IPS-20b (cell line): Measurements from ENCODE around the gene ENPP6.

Source experiments
- H3K27ac ChIP-seq: one replicate; pipeline ENCODE4 v1.5.1; 2013; ENCODE audit warnings: low read length
- H3K27me3 ChIP-seq: 2 replicates; pipeline ENCODE4 v1.6.1; 2013; ENCODE audit warnings: mild to moderate bottlenecking, low read length, inconsistent platforms; ENCODE audit not compliant: insufficient read depth
- H3K36me3 ChIP-seq: 2 replicates; pipeline ENCODE4 v1.6.1; 2013; ENCODE audit warnings: low read depth, mild to moderate bottlenecking, inconsistent platforms, low read length, moderate library complexity; ENCODE audit not compliant: insufficient read depth
- H3K4me1 ChIP-seq: 2 replicates; pipeline ENCODE4 v1.6.1; 2013; ENCODE audit warnings: mild to moderate bottlenecking, control low read depth, inconsistent platforms, low read length, moderate library complexity; ENCODE audit not compliant: insufficient read depth
- H3K4me3 ChIP-seq: 2 replicates; pipeline ENCODE4 v1.5.1; 2013; ENCODE audit warnings: mild to moderate bottlenecking, low read length, inconsistent platforms
- H3K9ac ChIP-seq: 2 replicates; pipeline ENCODE4 v1.6.1; 2013; ENCODE audit warnings: low read depth, mild to moderate bottlenecking, inconsistent platforms, low read length, moderate library complexity
- H3K9me3 ChIP-seq: 2 replicates; pipeline ENCODE4 v1.6.1; 2013; ENCODE audit warnings: mild to moderate bottlenecking, low read depth, low read length, inconsistent platforms; ENCODE audit not compliant: insufficient read depth

ENPP6 gene

GRCh38 chr4:184199780-184200179 is 17.9 kb downstream of the ENPP6 start:
- H3K27me3 ChIP-seq, result no peaks in the 10 kb centered on the region
- H3K9me3 ChIP-seq, result no peaks in the 10 kb centered on the region
- no peaks in the 10 kb centered on the region for H3K4me1 ChIP-seq

DNA sequence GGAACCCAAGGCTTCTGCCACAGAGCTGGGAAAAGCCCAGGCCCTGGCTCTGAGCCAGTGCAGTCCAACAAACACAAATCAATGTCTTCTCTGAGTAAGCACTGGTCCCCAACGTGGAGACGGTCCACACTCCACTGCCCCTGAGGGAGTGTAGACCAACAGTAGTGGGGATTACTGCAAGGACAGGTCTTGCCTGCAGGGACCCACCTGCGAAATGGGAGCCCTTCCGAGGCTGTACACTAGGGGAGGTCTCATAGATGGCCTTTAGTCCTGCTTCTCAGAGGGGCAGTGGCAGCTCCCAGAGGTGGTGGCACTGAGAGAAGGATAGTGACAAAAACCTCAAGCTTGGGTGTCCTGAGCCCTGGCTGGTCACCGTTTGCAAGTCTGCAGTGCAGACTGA is 19.5 kb downstream of the ENPP6 start:
- H3K9ac ChIP-seq, result no peak overlapping the region
- no peak overlapping the region for H3K27ac ChIP-seq
- H3K36me3 ChIP-seq, result no peaks in the 10 kb centered on the region
- peaks cover under 1% of the 10 kb centered on the region; the same call in 1 of the 2 replicates for H3K9me3 ChIP-seq
- no peak overlapping the region for H3K4me3 ChIP-seq
- H3K27me3 ChIP-seq, result no peaks in the 10 kb centered on the region
- peaks cover 4% of the 10 kb centered on the region; the same call in 1 of the 2 replicates for H3K4me1 ChIP-seq

More at GRCh38 chr4:184199780-184200179, 17.9 kb downstream of the ENPP6 start:
- no peak overlapping the region for H3K27ac ChIP-seq
- H3K4me3 ChIP-seq, result no peak overlapping the region
- no peaks in the 10 kb centered on the region for H3K36me3 ChIP-seq
- H3K9ac ChIP-seq, result no peak overlapping the region

GRCh38 chr4:184197536-184198082 is 20.1 kb downstream of the ENPP6 start:
- Histone ChIP-seq H3K27ac (no peak overlapping the region), H3K9ac (no peak overlapping the region), H3K36me3 (no peaks in the 10 kb centered on the region), H3K4me3 (no peak overlapping the region), H3K27me3 (no peaks in the 10 kb centered on the region), H3K9me3 (peaks cover 5% of the 10 kb centered on the region; the same call in 1 of the 2 replicates), H3K4me1 (peaks cover 4% of the 10 kb centered on the region; the same call in 1 of the 2 replicates)

DNA sequence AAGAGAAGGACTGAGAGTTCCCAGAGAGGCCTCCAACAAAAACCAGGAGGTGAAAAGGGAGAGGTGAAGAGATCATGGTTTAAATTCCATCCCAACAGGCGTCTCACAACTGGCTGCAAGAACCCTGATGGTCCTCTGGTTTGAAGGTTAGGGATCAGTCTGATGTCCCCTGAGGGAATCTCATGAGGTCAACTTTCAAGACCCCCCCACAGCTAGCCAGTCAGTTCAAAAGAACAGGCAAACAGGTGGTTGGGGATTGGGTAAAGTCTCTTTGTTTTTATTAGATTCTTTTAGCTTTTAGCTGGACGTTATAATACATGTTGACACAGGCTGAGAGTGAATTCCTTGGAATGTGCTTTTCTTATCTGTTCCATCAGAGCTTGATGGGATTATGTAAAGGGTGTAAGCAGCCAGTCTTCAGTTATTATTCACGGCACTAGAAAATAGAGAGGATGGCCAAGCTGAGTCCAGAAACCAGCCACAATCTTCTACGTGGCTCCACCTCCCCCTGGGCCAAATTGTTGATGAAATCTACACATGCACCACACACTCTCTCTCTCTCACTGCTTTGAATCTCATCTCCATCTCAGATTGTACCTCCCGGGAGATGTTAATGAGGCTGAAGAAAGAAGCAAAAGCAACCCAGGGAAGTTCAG is 20.8 kb downstream of the ENPP6 start:
- Histone ChIP-seq H3K4me1 (peaks cover 4% of the 10 kb centered on the region; the same call in 1 of the 2 replicates), H3K27me3 (no peaks in the 10 kb centered on the region), H3K9me3 (peaks cover 5% of the 10 kb centered on the region; the same call in 1 of the 2 replicates), H3K27ac (no peak overlapping the region), H3K36me3 (no peaks in the 10 kb centered on the region), H3K4me3 (no peak overlapping the region), H3K9ac (no peak overlapping the region)

DNA sequence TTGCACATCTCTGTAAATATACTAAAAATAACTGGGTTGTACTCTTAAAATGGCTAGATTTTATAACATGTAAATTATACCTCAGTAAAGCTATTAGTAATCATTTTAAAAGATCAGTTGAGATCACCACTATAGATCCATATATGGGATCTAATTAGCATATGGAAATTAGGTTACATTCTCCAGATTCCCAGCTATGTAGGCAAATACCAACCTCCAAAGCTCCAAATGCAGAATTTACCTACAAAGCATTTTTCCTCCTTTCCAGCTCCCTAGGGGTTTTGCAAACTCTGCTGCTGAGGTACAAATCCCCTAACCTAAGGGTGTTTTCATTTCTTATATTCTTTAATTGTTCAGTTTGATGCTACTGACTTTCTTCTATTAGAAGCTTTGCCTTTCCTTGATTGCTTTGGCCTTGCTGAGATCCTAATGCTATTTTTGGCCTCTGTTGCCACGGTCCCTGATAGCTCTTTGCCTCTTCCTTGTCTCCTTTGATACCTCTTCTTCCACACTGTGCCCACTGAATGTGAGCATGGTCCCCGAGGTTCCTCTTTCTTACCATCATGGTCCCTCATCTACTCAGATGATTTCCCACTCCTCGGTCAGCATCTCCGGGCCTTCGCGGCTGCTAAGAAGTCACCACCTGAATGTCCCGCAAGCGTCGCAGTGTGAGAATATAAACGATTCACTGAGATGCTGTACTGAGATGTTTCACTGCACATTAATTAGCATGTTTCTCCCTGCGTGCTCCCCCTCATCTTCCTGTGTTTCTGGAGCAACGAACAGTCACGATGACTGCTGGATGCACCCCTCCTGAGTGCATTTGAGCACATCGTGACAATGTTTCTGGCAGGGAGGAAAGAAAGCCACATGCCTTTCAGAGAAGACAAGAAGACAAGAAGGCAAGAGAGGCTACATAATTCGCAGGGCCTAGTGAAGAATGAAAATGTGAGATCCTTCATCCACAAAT is 23.8 kb downstream of the ENPP6 start:
- H3K9me3 ChIP-seq, result peaks cover 5% of the 10 kb centered on the region; the same call in 1 of the 2 replicates
- H3K36me3 ChIP-seq, result no peaks in the 10 kb centered on the region
- H3K4me3 ChIP-seq, result no peak overlapping the region

DNA sequence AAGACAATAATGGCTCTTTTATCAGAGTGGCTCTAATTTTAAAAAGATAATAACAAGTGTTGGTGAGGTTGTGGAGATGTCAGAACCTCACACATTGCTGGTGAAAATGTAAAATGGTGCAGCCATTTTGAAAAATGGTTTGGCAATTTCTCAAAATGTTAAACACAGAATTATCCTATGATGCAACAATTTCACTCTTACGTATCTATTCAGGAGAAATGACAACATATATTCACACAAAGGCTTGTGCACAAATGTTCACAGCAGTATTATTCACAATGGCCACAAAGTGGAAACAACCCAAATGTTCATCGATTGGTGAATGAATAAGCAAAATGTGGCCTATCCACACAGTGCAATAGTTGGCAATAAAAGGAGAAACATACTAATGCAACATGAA is 24.7 kb downstream of the ENPP6 start:
- H3K9me3 ChIP-seq, result peaks cover 5% of the 10 kb centered on the region; the same call in 1 of the 2 replicates
- no peaks in the 10 kb centered on the region for H3K27me3 ChIP-seq
- no peaks in the 10 kb centered on the region for H3K36me3 ChIP-seq
- H3K9ac ChIP-seq, result no peak overlapping the region
- no peak overlapping the region for H3K27ac ChIP-seq
- H3K4me1 ChIP-seq, result peaks cover 4% of the 10 kb centered on the region; the same call in 1 of the 2 replicates
- H3K4me3 ChIP-seq, result no peak overlapping the region

More for the DNA sequence above, 23.8 kb downstream of the ENPP6 start:
- Histone ChIP-seq H3K27me3 (no peaks in the 10 kb centered on the region), H3K9ac (no peak overlapping the region), H3K27ac (no peak overlapping the region), H3K4me1 (peaks cover 4% of the 10 kb centered on the region; the same call in 1 of the 2 replicates)

GRCh38 chr4:184191267-184191666 is 26.4 kb downstream of the ENPP6 start:
- Histone ChIP-seq H3K9me3 (peaks cover 5% of the 10 kb centered on the region; the same call in 1 of the 2 replicates), H3K4me1 (peaks cover 4% of the 10 kb centered on the region; the same call in 1 of the 2 replicates), H3K36me3 (no peaks in the 10 kb centered on the region), H3K9ac (no peak overlapping the region), H3K4me3 (no peak overlapping the region), H3K27me3 (no peaks in the 10 kb centered on the region), H3K27ac (no peak overlapping the region)

GRCh38 chr4:184190711-184191110 is 27.0 kb downstream of the ENPP6 start:
- Histone ChIP-seq H3K36me3 (no peaks in the 10 kb centered on the region), H3K27me3 (no peaks in the 10 kb centered on the region), H3K9ac (no peak overlapping the region), H3K27ac (no peak overlapping the region), H3K4me1 (peaks cover 4% of the 10 kb centered on the region; the same call in 1 of the 2 replicates), H3K4me3 (no peak overlapping the region), H3K9me3 (peaks cover 5% of the 10 kb centered on the region; the same call in 1 of the 2 replicates)

DNA sequence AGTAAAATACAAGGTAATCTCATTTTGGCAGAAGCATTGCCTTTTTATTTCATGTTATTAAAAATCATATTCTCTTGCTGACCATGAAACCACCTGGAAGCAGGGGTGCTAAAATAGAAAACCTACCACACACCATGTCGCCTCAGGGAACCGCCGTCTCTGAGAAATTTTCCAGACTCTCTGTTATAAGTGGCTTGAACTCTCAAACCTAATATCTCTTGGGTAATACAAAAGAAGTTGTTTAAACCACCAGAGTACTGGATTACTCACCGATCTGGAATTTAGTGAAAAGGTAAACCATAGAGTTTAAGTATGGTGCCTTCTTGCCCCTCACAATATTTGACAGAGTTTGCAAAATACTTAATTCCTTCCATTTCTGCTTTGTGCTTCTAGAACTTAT is 27.7 kb downstream of the ENPP6 start:
- Histone ChIP-seq H3K27ac (no peak overlapping the region), H3K4me3 (no peak overlapping the region), H3K9ac (no peak overlapping the region), H3K4me1 (peaks cover 4% of the 10 kb centered on the region; the same call in 1 of the 2 replicates), H3K36me3 (no peaks in the 10 kb centered on the region), H3K27me3 (no peaks in the 10 kb centered on the region), H3K9me3 (peaks cover 5% of the 10 kb centered on the region; the same call in 1 of the 2 replicates)

- Histone ChIP-seq H3K27ac (no peak overlapping the region), H3K27me3 (no peaks in the 10 kb centered on the region), H3K9me3 (peaks cover 5% of the 10 kb centered on the region; the same call in 1 of the 2 replicates), H3K4me1 (no peaks in the 10 kb centered on the region), H3K4me3 (no peak overlapping the region), H3K36me3 (no peaks in the 10 kb centered on the region), H3K9ac (no peak overlapping the region)
These were observed 29.0 kb downstream of the ENPP6 start for GRCh38 chr4:184188443-184189400.
